HepG2 (cell line): ENCODE data around the gene ARL4D. TPM values are rescaled to one million over a fixed set of nuclear protein-coding genes. Genes with fewer than 3 reads are reported as not detected.

Source experiments
- CCDC6 ChIP-seq: sonication (generic); formaldehyde crosslinking; IDR thresholded peaks from 2 replicates; pipeline ENCODE4 v1.8.1; 2022; ENCODE audit warnings: mild to moderate bottlenecking, missing genetic modification reagents, moderate library complexity
- CSRNP1 ChIP-seq: sonication (generic); formaldehyde crosslinking; IDR thresholded peaks from 2 replicates; pipeline ENCODE4 v1.8.1; 2023; ENCODE audit warnings: mild to moderate bottlenecking, missing genetic modification reagents
- ELF4 ChIP-seq: sonication (generic); formaldehyde crosslinking; IDR thresholded peaks from 2 replicates; pipeline ENCODE4 v1.5.0; 2020; ENCODE audit warnings: missing genetic modification reagents, mild to moderate bottlenecking, moderate library complexity, borderline replicate concordance
- HINFP ChIP-seq: sonication (generic); formaldehyde crosslinking; IDR thresholded peaks from 2 replicates; pipeline ENCODE4 v1.4.0; 2020; ENCODE audit warnings: low read depth, mild to moderate bottlenecking, missing genetic modification reagents
- HOXD1 ChIP-seq: sonication (generic); formaldehyde crosslinking; IDR thresholded peaks from 2 replicates; pipeline ENCODE4 v1.5.0; 2020; ENCODE audit warnings: missing genetic modification reagents
- KDM1A ChIP-seq: IDR thresholded peaks from 2 replicates; pipeline ENCODE4 v1.6.1; 2016; ENCODE audit warnings: missing compliant biosample characterization
- KDM2A ChIP-seq: sonication (generic); formaldehyde crosslinking; IDR thresholded peaks from 2 replicates; pipeline ENCODE4 v1.4.0; 2020; ENCODE audit warnings: low read depth, missing genetic modification reagents, borderline replicate concordance
- RAD21 ChIP-seq: fragments of 450-650 bp; formaldehyde crosslinking; IDR thresholded peaks from 2 replicates; pipeline ENCODE4 v1.5.0; 2020; ENCODE audit warnings: mild to moderate bottlenecking
- RARA ChIP-seq: IDR thresholded peaks from 2 replicates; pipeline ENCODE4 v1.6.1; 2016; ENCODE audit warnings: missing genetic modification reagents, missing compliant biosample characterization
- REPIN1 ChIP-seq: sonication (generic); formaldehyde crosslinking; IDR thresholded peaks from 2 replicates; pipeline ENCODE4 v1.8.0; 2022; ENCODE audit warnings: missing genetic modification reagents, low read depth, mild to moderate bottlenecking, borderline replicate concordance
- SMAD1 ChIP-seq: sonication (generic); formaldehyde crosslinking; IDR thresholded peaks from 2 replicates; pipeline ENCODE4 v1.4.0; 2020; ENCODE audit warnings: missing genetic modification reagents, low read depth, mild to moderate bottlenecking, borderline replicate concordance
- ZNF292 ChIP-seq: sonication (generic); formaldehyde crosslinking; IDR thresholded peaks from 2 replicates; pipeline ENCODE4 v1.8.1; 2022; ENCODE audit warnings: mild to moderate bottlenecking, low read depth, missing genetic modification reagents, borderline replicate concordance
- ZNF441 ChIP-seq: sonication (generic); formaldehyde crosslinking; IDR thresholded peaks from 2 replicates; pipeline ENCODE4 v1.7.0; 2021; ENCODE audit warnings: missing genetic modification reagents, borderline replicate concordance
- ZNF577 ChIP-seq: sonication (generic); formaldehyde crosslinking; IDR thresholded peaks from 2 replicates; pipeline ENCODE4 v1.4.0; 2020; ENCODE audit warnings: mild to moderate bottlenecking, low read depth, missing genetic modification reagents, borderline replicate concordance
- ZNF709 ChIP-seq: sonication (generic); formaldehyde crosslinking; IDR thresholded peaks from 2 replicates; pipeline ENCODE4 v1.5.0; 2020; ENCODE audit warnings: mild to moderate bottlenecking, missing genetic modification reagents
- ZSCAN25 ChIP-seq: sonication (generic); formaldehyde crosslinking; IDR thresholded peaks from 2 replicates; pipeline ENCODE4 v1.8.0; 2022; ENCODE audit warnings: mild to moderate bottlenecking, missing genetic modification reagents
- ZSCAN30 ChIP-seq: sonication (generic); formaldehyde crosslinking; IDR thresholded peaks from 2 replicates; pipeline ENCODE4 v1.5.0; 2020; ENCODE audit warnings: mild to moderate bottlenecking, missing genetic modification reagents
- polyA plus RNA-seq, 8 experiments: library from polyadenylated mRNA; depleted of rRNA in 3 of 8; stranded (reverse) in 7 of 8; unstranded in 1 of 8; fragments of >200 nt; fragmentation: Illumina TruSeq in 4 of 8; extraction: Trizol in 4 of 8; gene quantifications; 2 replicates each; pipeline versions ENCODE4 v1.2.1 to v1.2.3, GENCODE V29; 2011 to 2016; ENCODE audit warnings: low read depth in 4 of 8, missing spikeins in 1 of 8, mixed read lengths in 1 of 8; ENCODE audit not compliant: insufficient read depth in 1 of 8
- total RNA-seq, 5 experiments: library from RNA; depleted of rRNA; stranded (reverse); fragments of >200 nt; fragmentation: Illumina TruSeq; extraction: Trizol; gene quantifications; 2 replicates each; pipeline ENCODE4 v1.2.3, GENCODE V29; 2016; ENCODE audit warnings: low read depth in 1 of 5
- TF ChIP-seq, protein P1 (sequence below): IDR thresholded peaks from 2 replicates; pipeline ENCODE4 v1.6.1; 2016; ENCODE audit warnings: missing compliant biosample characterization, missing genetic modification reagents, borderline replicate concordance
- TF ChIP-seq, protein P2 (sequence below): sonication (generic); formaldehyde crosslinking; IDR thresholded peaks from 2 replicates; pipeline ENCODE4 v1.4.0; 2020; ENCODE audit warnings: missing genetic modification reagents, low read depth, mild to moderate bottlenecking, borderline replicate concordance
- TF ChIP-seq, protein P3 (sequence below): sonication (generic); formaldehyde crosslinking; IDR thresholded peaks from 2 replicates; pipeline ENCODE4 v1.5.0; 2020; ENCODE audit warnings: missing genetic modification reagents, mild to moderate bottlenecking, borderline replicate concordance

Gene ARL4D
- total and polyA plus RNA-seq, 2 of the 13 experiments (the other 11 are each of a cell fraction or from before 2014, with no cell fraction given): 9.0 to 25.9 TPM

GRCh38 chr17:43418441-43419374, 19.9 kb downstream of the ARL4D start (continued):
- TF ChIP-seq ZNF292 (CRISPR knock-in tag) (peak; percentile 89; the same call in 1 of the 2 replicates), KDM1A (CRISPR knock-in tag) (0 out of 2 replicates have a peak, but pooled peaks have one; percentile 18), HOXD1 (CRISPR knock-in tag) (no peak), ZSCAN30 (no peak), REPIN1 (CRISPR knock-in tag) (0 out of 2 replicates have a peak, but pooled peaks have one; percentile 36), HINFP (CRISPR knock-in tag) (0 out of 2 replicates have a peak, but pooled peaks have one; percentile 42), SMAD1 (CRISPR knock-in tag) (0 out of 2 replicates have a peak, but pooled peaks have one; percentile 57), CCDC6 (no peak), ZNF709 (CRISPR knock-in tag) (0 out of 2 replicates have a peak, but pooled peaks have one; percentile 36), ELF4 (no peak), ZNF441 (0 out of 2 replicates have a peak, but pooled peaks have one; percentile 62), KDM2A (CRISPR knock-in tag) (peak; percentile 16), RAD21 (CRISPR knock-in tag) (peak; percentile 32; the same call in 1 of the 2 replicates), ZSCAN25 (peak; percentile 32; the same call in 1 of the 2 replicates), RARA (CRISPR knock-in tag) (0 out of 2 replicates have a peak, but pooled peaks have one; percentile 7), ZNF577 (no peak), CSRNP1 (CRISPR knock-in tag) (peak; percentile 41; the same call in 1 of the 2 replicates)
- TF ChIP-seq, protein P1, sequence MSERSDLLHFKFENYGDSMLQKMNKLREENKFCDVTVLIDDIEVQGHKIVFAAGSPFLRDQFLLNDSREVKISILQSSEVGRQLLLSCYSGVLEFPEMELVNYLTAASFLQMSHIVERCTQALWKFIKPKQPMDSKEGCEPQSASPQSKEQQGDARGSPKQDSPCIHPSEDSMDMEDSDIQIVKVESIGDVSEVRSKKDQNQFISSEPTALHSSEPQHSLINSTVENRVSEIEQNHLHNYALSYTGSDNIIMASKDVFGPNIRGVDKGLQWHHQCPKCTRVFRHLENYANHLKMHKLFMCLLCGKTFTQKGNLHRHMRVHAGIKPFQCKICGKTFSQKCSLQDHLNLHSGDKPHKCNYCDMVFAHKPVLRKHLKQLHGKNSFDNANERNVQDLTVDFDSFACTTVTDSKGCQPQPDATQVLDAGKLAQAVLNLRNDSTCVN (CRISPR knock-in tag): 0 out of 2 replicates have a peak, but pooled peaks have one; percentile 33
- TF ChIP-seq, protein P2, sequence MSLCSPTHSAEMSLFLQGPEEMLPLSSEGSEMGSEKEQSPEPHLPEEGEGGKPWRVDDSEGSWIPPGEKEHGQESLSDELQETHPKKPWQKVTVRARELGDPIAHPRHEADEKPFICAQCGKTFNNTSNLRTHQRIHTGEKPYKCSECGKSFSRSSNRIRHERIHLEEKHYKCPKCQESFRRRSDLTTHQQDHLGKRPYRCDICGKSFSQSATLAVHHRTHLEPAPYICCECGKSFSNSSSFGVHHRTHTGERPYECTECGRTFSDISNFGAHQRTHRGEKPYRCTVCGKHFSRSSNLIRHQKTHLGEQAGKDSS (CRISPR knock-in tag): no peak; the same call in 1 of the 2 replicates
- TF ChIP-seq, protein P3, sequence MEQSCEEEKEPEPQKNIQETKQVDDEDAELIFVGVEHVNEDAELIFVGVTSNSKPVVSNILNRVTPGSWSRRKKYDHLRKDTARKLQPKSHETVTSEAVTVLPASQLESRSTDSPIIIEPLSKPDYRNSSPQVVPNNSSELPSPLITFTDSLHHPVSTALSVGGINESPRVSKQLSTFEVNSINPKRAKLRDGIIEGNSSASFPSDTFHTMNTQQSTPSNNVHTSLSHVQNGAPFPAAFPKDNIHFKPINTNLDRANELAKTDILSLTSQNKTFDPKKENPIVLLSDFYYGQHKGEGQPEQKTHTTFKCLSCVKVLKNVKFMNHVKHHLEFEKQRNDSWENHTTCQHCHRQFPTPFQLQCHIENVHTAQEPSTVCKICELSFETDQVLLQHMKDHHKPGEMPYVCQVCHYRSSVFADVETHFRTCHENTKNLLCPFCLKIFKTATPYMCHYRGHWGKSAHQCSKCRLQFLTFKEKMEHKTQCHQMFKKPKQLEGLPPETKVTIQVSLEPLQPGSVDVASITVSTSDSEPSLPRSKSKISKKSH: peak; percentile 73; the same call in 1 of the 2 replicates
